ENCODE measurements around the gene GFPT1.

GFPT1 gene

DNA sequence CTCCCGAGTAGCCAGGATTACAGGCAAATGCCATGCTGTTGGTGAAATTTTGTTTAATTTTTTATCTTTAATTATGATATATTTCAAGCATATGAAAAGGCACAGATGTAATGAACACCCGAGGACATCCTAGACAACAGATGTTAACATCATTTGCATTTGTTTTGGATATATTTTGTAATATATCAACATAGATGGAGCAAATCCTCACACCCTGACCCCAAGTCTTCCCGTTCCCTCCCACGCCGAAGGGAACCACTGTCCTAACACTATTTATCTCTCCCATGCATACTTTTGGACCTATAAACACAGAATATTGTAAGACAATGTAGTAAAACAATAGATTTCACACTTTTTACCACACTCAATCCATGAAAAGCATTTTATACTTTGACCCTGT is 99.5 kb downstream of the GFPT1 start:
- Histone ChIP-seq H3K9ac (ENCODE audit: low read depth, low read length, poor library complexity, severe bottlenecking) (no peak overlapping the region), H3K9me2 (replicated peaks; ENCODE audit: low read depth, low read length) (no peaks in the 10 kb centered on the region), H3K9me3 (ENCODE audit: insufficient read depth, low read depth, low read length) (no peaks in the 10 kb centered on the region), H3F3A (ENCODE audit: low read depth) (no peaks in the 10 kb centered on the region), H3K36me3 (ENCODE audit: insufficient read depth, low read length) (no peaks in the 10 kb centered on the region), H3K27me3 (ENCODE audit: insufficient read depth, low read length, poor library complexity, severe bottlenecking) (no peaks in the 10 kb centered on the region), H2AFZ (ENCODE audit: low read length) (no peak overlapping the region), H3K79me2 (ENCODE audit: insufficient read depth, low read length) (no peaks in the 10 kb centered on the region), H3K4me1 (ENCODE audit: insufficient read depth, low read length, poor library complexity, severe bottlenecking) (no peaks in the 10 kb centered on the region), H3K4me3 (ENCODE audit: low read length, poor library complexity, severe bottlenecking) (no peak overlapping the region), H4K20me1 (ENCODE audit: insufficient read depth, low read length, poor library complexity, severe bottlenecking) (no peaks in the 10 kb centered on the region), H3K4me2 (ENCODE audit: low read depth, low read length, poor library complexity, severe bottlenecking) (no peak overlapping the region)
- TF ChIP-seq EZH2phosphoT487 (IDR thresholded peaks at IDR 0.05; ENCODE audit: borderline replicate concordance) = no peak
- TF ChIP-seq, protein P1, sequence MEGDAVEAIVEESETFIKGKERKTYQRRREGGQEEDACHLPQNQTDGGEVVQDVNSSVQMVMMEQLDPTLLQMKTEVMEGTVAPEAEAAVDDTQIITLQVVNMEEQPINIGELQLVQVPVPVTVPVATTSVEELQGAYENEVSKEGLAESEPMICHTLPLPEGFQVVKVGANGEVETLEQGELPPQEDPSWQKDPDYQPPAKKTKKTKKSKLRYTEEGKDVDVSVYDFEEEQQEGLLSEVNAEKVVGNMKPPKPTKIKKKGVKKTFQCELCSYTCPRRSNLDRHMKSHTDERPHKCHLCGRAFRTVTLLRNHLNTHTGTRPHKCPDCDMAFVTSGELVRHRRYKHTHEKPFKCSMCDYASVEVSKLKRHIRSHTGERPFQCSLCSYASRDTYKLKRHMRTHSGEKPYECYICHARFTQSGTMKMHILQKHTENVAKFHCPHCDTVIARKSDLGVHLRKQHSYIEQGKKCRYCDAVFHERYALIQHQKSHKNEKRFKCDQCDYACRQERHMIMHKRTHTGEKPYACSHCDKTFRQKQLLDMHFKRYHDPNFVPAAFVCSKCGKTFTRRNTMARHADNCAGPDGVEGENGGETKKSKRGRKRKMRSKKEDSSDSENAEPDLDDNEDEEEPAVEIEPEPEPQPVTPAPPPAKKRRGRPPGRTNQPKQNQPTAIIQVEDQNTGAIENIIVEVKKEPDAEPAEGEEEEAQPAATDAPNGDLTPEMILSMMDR (conservative IDR thresholded peaks at IDR 0.05; ENCODE audit: low read length) = no peak

DNA sequence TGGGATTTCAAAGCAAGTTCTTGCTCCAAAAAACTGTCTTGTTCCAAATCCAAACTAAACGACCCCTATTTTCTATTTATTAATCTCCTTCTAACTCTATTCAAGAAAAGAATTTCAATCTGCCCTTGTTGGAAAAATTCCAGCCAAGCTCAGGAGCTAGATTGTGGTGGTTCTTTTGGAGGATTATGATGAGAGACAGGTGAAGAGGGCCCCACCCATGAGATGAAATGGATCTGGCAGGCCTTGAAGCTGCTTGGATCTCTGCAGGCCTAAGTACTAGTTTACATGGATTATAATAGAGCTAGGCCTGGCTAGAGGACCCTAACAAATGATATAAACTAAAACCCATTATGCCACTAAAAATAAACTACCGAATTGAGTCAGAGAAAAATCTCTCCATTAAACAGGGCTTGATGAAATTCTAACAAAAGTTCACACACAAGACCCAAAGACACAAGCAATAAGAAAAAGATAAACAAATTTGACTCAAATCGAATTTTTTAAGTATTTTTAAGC is 101.6 kb downstream of the GFPT1 start:
- H2AFZ ChIP-seq (ENCODE audit: low read length) = peak overlapping the region; percentile 51
- no peak overlapping the region for H3K9ac ChIP-seq (ENCODE audit: low read depth, low read length, poor library complexity, severe bottlenecking)
- no peak overlapping the region for H3K4me2 ChIP-seq (ENCODE audit: low read depth, low read length, poor library complexity, severe bottlenecking)
- TF ChIP-seq EZH2phosphoT487 (IDR thresholded peaks at IDR 0.05; ENCODE audit: borderline replicate concordance) = no peak
- TF ChIP-seq, protein P1 (conservative IDR thresholded peaks at IDR 0.05; ENCODE audit: low read length) = no peak
- no peaks in the 10 kb centered on the region for H4K20me1 ChIP-seq (ENCODE audit: insufficient read depth, low read length, poor library complexity, severe bottlenecking)
- H3K4me3 ChIP-seq (ENCODE audit: low read length, poor library complexity, severe bottlenecking) = no peak overlapping the region
- no peaks in the 10 kb centered on the region for H3K36me3 ChIP-seq (ENCODE audit: insufficient read depth, low read length)
- no peaks in the 10 kb centered on the region for H3F3A ChIP-seq (ENCODE audit: low read depth)
- H3K4me1 ChIP-seq (ENCODE audit: insufficient read depth, low read length, poor library complexity, severe bottlenecking) = no peaks in the 10 kb centered on the region
- H3K79me2 ChIP-seq (ENCODE audit: insufficient read depth, low read length) = no peaks in the 10 kb centered on the region
- H3K9me2 ChIP-seq (replicated peaks; ENCODE audit: low read depth, low read length) = no peaks in the 10 kb centered on the region
- H3K9me3 ChIP-seq (ENCODE audit: insufficient read depth, low read depth, low read length) = no peaks in the 10 kb centered on the region
- H3K27me3 ChIP-seq (ENCODE audit: insufficient read depth, low read length, poor library complexity, severe bottlenecking) = no peaks in the 10 kb centered on the region

DNA sequence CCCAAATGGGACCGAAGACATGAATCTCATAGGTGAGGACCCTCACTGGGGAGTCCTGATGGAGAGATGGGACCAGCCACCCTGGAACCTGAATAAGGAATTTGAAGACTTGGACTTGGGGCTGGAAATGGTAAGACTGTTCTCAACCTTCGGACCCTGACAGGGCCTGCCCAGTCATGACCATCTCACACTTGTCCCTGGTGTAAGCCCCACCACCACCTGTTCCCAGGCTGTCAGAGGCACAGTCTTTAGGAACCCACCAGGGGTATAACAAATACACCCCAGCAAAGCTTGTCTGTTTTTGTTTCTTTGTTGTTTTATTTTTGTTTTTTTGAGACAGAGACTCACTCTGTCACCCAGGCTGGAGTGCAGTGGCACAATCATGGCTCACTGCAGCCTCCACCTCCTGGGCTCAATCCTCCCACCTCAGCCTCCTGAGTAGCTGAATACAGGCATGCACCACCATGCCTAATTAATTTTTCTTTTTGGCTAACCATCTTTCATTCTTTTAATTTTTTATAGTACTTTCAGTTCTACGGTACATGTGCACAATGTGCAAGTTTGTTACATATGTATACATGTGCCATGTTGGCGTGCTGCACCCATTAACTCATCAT is 106.1 kb downstream of the GFPT1 start:
- H3K9me3 ChIP-seq (ENCODE audit: insufficient read depth, low read depth, low read length) = no peaks in the 10 kb centered on the region
- H3F3A ChIP-seq (ENCODE audit: low read depth) = no peaks in the 10 kb centered on the region
- H3K27me3 ChIP-seq (ENCODE audit: insufficient read depth, low read length, poor library complexity, severe bottlenecking) = no peaks in the 10 kb centered on the region
- H3K79me2 ChIP-seq (ENCODE audit: insufficient read depth, low read length) = no peaks in the 10 kb centered on the region
- H3K9me2 ChIP-seq (replicated peaks; ENCODE audit: low read depth, low read length) = no peaks in the 10 kb centered on the region
- no peaks in the 10 kb centered on the region for H4K20me1 ChIP-seq (ENCODE audit: insufficient read depth, low read length, poor library complexity, severe bottlenecking)
- H3K4me3 ChIP-seq (ENCODE audit: low read length, poor library complexity, severe bottlenecking) = no peak overlapping the region
- H3K4me2 ChIP-seq (ENCODE audit: low read depth, low read length, poor library complexity, severe bottlenecking) = no peak overlapping the region
- H3K4me1 ChIP-seq (ENCODE audit: insufficient read depth, low read length, poor library complexity, severe bottlenecking) = no peaks in the 10 kb centered on the region
- no peak overlapping the region for H3K9ac ChIP-seq (ENCODE audit: low read depth, low read length, poor library complexity, severe bottlenecking)
- no peak overlapping the region for H2AFZ ChIP-seq (ENCODE audit: low read length)
- no peak for TF ChIP-seq EZH2phosphoT487 (IDR thresholded peaks at IDR 0.05; ENCODE audit: borderline replicate concordance)
- TF ChIP-seq, protein P1 (conservative IDR thresholded peaks at IDR 0.05; ENCODE audit: low read length) = no peak
- H3K36me3 ChIP-seq (ENCODE audit: insufficient read depth, low read length) = no peaks in the 10 kb centered on the region

All from Loucy (cell line).